CD14-positive monocyte (primary cell): ENCODE data around the gene TCF19. TPM values are rescaled to one million over a fixed set of nuclear protein-coding genes. Genes with fewer than 3 reads are reported as not detected.

ENCODE experiments used
- DNase-seq, 3 donors: peaks; one replicate each; pipeline ENCODE4 v3.0.0-alpha.2; 2011 to 2022
- H2AFZ ChIP-seq: 2 replicates; pipeline ENCODE4 v1.6.0; 2012; ENCODE audit warnings: mild to moderate bottlenecking, low read depth, low read length, inconsistent platforms; ENCODE audit not compliant: insufficient read depth, poor library complexity, severe bottlenecking
- H3K27ac ChIP-seq, 2 donors: 1 replicate in 1 of 2; 2 replicates in 1 of 2; pipeline ENCODE4 v1.5.1; 2012 to 2013; ENCODE audit warnings: low read length in 2 of 2, control low read depth in 1 of 2, inconsistent platforms in 1 of 2, low read depth in 1 of 2, mild to moderate bottlenecking in 1 of 2
- H3K27me3 ChIP-seq, 2 donors: one replicate each; pipeline versions ENCODE4 v1.6.0 to v1.6.1; 2011 to 2013; ENCODE audit warnings: low read length in 2 of 2; ENCODE audit not compliant: control insufficient read depth in 2 of 2, insufficient read depth in 2 of 2
- H3K36me3 ChIP-seq, 2 donors: replicated peaks in 1 of 2; 1 replicate in 1 of 2; 2 replicates in 1 of 2; pipeline versions ENCODE4 v1.5.1 to v1.6.1; 2012 to 2013; ENCODE audit warnings: low read length in 2 of 2, control low read depth in 1 of 2, inconsistent platforms in 1 of 2, mild to moderate bottlenecking in 1 of 2; ENCODE audit not compliant: insufficient read depth in 2 of 2, control insufficient read depth in 1 of 2
- H3K4me1 ChIP-seq, 2 donors: 1 replicate in 1 of 2; 2 replicates in 1 of 2; pipeline versions ENCODE4 v1.5.1 to v1.6.1; 2012 to 2013; ENCODE audit warnings: low read length in 2 of 2, control low read depth in 1 of 2, inconsistent platforms in 1 of 2, mild to moderate bottlenecking in 1 of 2, moderate library complexity in 1 of 2; ENCODE audit not compliant: insufficient read depth in 2 of 2, control insufficient read depth in 1 of 2
- H3K4me2 ChIP-seq: replicated peaks from 2 replicates; pipeline ENCODE3; 2012; ENCODE audit warnings: low read length, moderate library complexity, mild to moderate bottlenecking; ENCODE audit not compliant: poor library complexity, severe bottlenecking; ENCODE audit errors: extremely low read depth
- H3K4me3 ChIP-seq, 3 experiments: fragments of 200-600 bp in 1 of 3; sonication (generic) in 1 of 3; replicated peaks in 1 of 3; 1 replicate in 2 of 3; 2 replicates in 1 of 3; pipeline ENCODE4 v1.5.1; 2011 to 2013; ENCODE audit warnings: low read length in 3 of 3, mild to moderate bottlenecking in 3 of 3, control low read depth in 2 of 3, low read depth in 2 of 3, inconsistent platforms in 1 of 3, moderate library complexity in 1 of 3
- H3K79me2 ChIP-seq: 2 replicates; pipeline ENCODE4 v1.6.0; 2012; ENCODE audit warnings: mild to moderate bottlenecking, control low read depth, inconsistent platforms, low read length, moderate library complexity; ENCODE audit not compliant: insufficient read depth
- H3K9ac ChIP-seq: 2 replicates; pipeline ENCODE4 v1.6.0; 2017; ENCODE audit warnings: low read length, mild to moderate bottlenecking; ENCODE audit not compliant: insufficient read depth, poor library complexity, severe bottlenecking
- H3K9me3 ChIP-seq, 2 donors: replicated peaks in 1 of 2; 1 replicate in 1 of 2; 2 replicates in 1 of 2; pipeline versions ENCODE4 v1.5.1 to v1.6.1; 2012 to 2013; ENCODE audit warnings: low read length in 2 of 2, control low read depth in 1 of 2; ENCODE audit not compliant: control insufficient read depth in 1 of 2, insufficient read depth in 1 of 2
- H4K20me1 ChIP-seq: 2 replicates; pipeline ENCODE4 v1.6.0; 2012; ENCODE audit warnings: mild to moderate bottlenecking, low read length, control low read depth, moderate library complexity; ENCODE audit not compliant: insufficient read depth
- H3K27ac Mint-ChIP-seq, 7 donors: one replicate each; pipeline ENCODE4 v1.8.0; 2020; ENCODE audit warnings: mild to moderate bottlenecking in 7 of 7, mixed read lengths in 7 of 7, moderate library complexity in 6 of 7, inconsistent platforms in 2 of 7
- H3K27me3 Mint-ChIP-seq, 3 donors: one replicate each; pipeline ENCODE4 v1.8.0; 2021 to 2022; ENCODE audit warnings: low read depth in 3 of 3, mild to moderate bottlenecking in 3 of 3, mixed read lengths in 3 of 3, moderate library complexity in 3 of 3, inconsistent platforms in 1 of 3
- H3K36me3 Mint-ChIP-seq, 2 donors: one replicate each; pipeline ENCODE4 v1.8.0; 2020; ENCODE audit warnings: mixed read lengths in 2 of 2, inconsistent platforms in 1 of 2, mild to moderate bottlenecking in 1 of 2
- H3K4me1 Mint-ChIP-seq: one replicate; pipeline ENCODE4 v1.8.0; 2020; ENCODE audit warnings: mild to moderate bottlenecking, mixed read lengths
- H3K4me3 Mint-ChIP-seq, 2 donors: one replicate each; pipeline ENCODE4 v1.8.0; 2020; ENCODE audit warnings: mild to moderate bottlenecking in 2 of 2, mixed read lengths in 2 of 2, moderate library complexity in 1 of 2
- H3K9me3 Mint-ChIP-seq, 7 donors: one replicate each; pipeline ENCODE4 v1.8.0; 2020 to 2022; ENCODE audit warnings: mixed read lengths in 7 of 7, mild to moderate bottlenecking in 6 of 7, moderate library complexity in 6 of 7, inconsistent platforms in 2 of 7
- CTCF ChIP-seq: fragments of 200-600 bp; IDR thresholded peaks from one replicate; pipeline ENCODE4 v1.8.0; 2022; ENCODE audit warnings: antibody characterized with exemption, mild to moderate bottlenecking
- WGBS: methylation state at CpG from one replicate; pipeline ENCODE4 v1.1.5; 2013; ENCODE audit warnings: missing lambda C conversion rate; ENCODE audit not compliant: insufficient coverage; 5-methylcytosine and 5-hydroxymethylcytosine counted together
- intact Hi-C, 2 donors: fragments of 100-400 bp; cut with micrococcal nuclease; formaldehyde crosslinking; loops; one replicate each; pipeline versions ENCODE4 v1.15.0 to v1.15.1; 2023
- polyA plus RNA-seq, 3 donors: library from polyadenylated mRNA; depleted of rRNA in 1 of 3; unstranded in 2 of 3; stranded (reverse) in 1 of 3; fragments of 300-500 nt in 2 of 3; fragments of >200 nt in 1 of 3; fragmentation: Illumina TruSeq in 2 of 3; gene quantifications; 1 replicate in 2 of 3; 2 replicates in 1 of 3; pipeline ENCODE4 v1.2.3, GENCODE V29; 2012 to 2021

TCF19 gene
- polyA plus RNA-seq, 3 donors = 0.75 to 1.1 (median 0.80) TPM

- Histone ChIP-seq H3K9me3 (no peaks in the 10 kb centered on the region), H3K4me2 (no peak overlapping the region), H3K36me3 (no peaks in the 10 kb centered on the region), H3K4me3 (no peak overlapping the region), H3K4me1 (no peaks in the 10 kb centered on the region), H3K27me3 (no peaks in the 10 kb centered on the region), H3K27ac (no peak overlapping the region), H3K79me2 (no peaks in the 10 kb centered on the region), H4K20me1 (no peaks in the 10 kb centered on the region), H2AFZ (no peak overlapping the region), H3K9ac (no peak overlapping the region)
- DNase-seq = peak; percentile 23 to 56 (median 46)
- H3K27me3 Mint-ChIP-seq = peaks cover 4 to 10% (median 5%) of the 10 kb centered on the region in 3 donors
- no peaks in the 10 kb centered on the region for H3K36me3 Mint-ChIP-seq
- peak; percentile 92 for TF ChIP-seq CTCF
- H3K4me3 Mint-ChIP-seq = no peak overlapping the region
- H3K9me3 Mint-ChIP-seq = peaks cover 0 to 2% (median 0%) of the 10 kb centered on the region in 7 donors
- H3K27ac Mint-ChIP-seq = peak overlapping the region in 1 of 7 donors; percentile 38
- intact Hi-C loops = no loop called here
- 36% methylated on average over 4 of the region's 8 CpGs for WGBS
- H3K4me1 Mint-ChIP-seq = peaks cover 8% of the 10 kb centered on the region
Observed at GRCh38 chr6:31128093-31128676, 30.2 kb upstream of the TCF19 start.

GRCh38 chr6:31129130-31129529 is 29.3 kb upstream of the TCF19 start:
- intact Hi-C loops = no loop called here
- Mint-ChIP-seq H3K27ac (no peak overlapping the region), H3K27me3 (peaks cover 2 to 8% (median 4%) of the 10 kb centered on the region in 3 donors), H3K36me3 (no peaks in the 10 kb centered on the region), H3K4me3 (no peak overlapping the region), H3K9me3 (peaks cover 0 to 2% (median 0%) of the 10 kb centered on the region in 7 donors), H3K4me1 (peaks cover 8% of the 10 kb centered on the region)
- H3K4me1 ChIP-seq = no peaks in the 10 kb centered on the region
- no peak for TF ChIP-seq CTCF
- no peaks in the 10 kb centered on the region for H3K36me3 ChIP-seq
- WGBS = 96% methylated on average over 3 of the region's 4 CpGs
- H3K9ac ChIP-seq = no peak overlapping the region
- H3K4me3 ChIP-seq = no peak overlapping the region
- no peak overlapping the region for H3K4me2 ChIP-seq
- no peaks in the 10 kb centered on the region for H3K9me3 ChIP-seq
- DNase-seq = no peak
- H4K20me1 ChIP-seq = no peaks in the 10 kb centered on the region
- H3K79me2 ChIP-seq = no peaks in the 10 kb centered on the region
- H3K27ac ChIP-seq = no peak overlapping the region
- H3K27me3 ChIP-seq = no peaks in the 10 kb centered on the region
- H2AFZ ChIP-seq = no peak overlapping the region
